ENCODE data around the gene GAS6. TPM values are rescaled to one million over a fixed set of nuclear protein-coding genes. Genes with fewer than 3 reads are reported as not detected.

Gene GAS6
- total RNA-seq, 1 experiment from 2014 or later = 49.4 TPM

- Histone ChIP-seq H2AFZ (ENCODE audit: low read depth, low read length, poor library complexity, severe bottlenecking) (no peak overlapping the region), H3K9me3 (ENCODE audit: control insufficient read depth in 1 of 2, insufficient read depth in 1 of 2, low read depth in 1 of 2, low read length in 2 of 2) (peaks cover 0 to 6% of the 10 kb centered on the region in 2 experiments; a peak in 1 of 4 replicates), H3K27me3 (ENCODE audit: insufficient read depth, low read length) (no peaks in the 10 kb centered on the region), H3K27ac (ENCODE audit: low read depth, low read length) (no peak overlapping the region), H3K79me2 (ENCODE audit: insufficient read depth, low read length) (peaks cover 97% of the 10 kb centered on the region), H3K4me1 (ENCODE audit: control insufficient read depth in 1 of 2, insufficient read depth in 2 of 2, low read length in 2 of 2) (peaks cover 10 to 25% of the 10 kb centered on the region in 2 experiments; a peak in 3 of 4 replicates), H3K9me2 (ENCODE audit: insufficient read depth) (no peaks in the 10 kb centered on the region), H3K9ac (ENCODE audit: low read length) (no peak overlapping the region), H3K36me3 (ENCODE audit: control insufficient read depth in 1 of 2, insufficient read depth in 2 of 2, low read length in 2 of 2) (peaks cover 0 to 20% of the 10 kb centered on the region in 2 experiments; a peak in 1 of 4 replicates), H4K20me1 (ENCODE audit: insufficient read depth) (no peaks in the 10 kb centered on the region), H3K4me3 (replicated peaks in 1 of 2; ENCODE audit: low read depth in 1 of 2, low read length in 2 of 2) (no peak overlapping the region), H3K4me2 (ENCODE audit: low read length) (no peak overlapping the region)
- ATAC-seq (no peak), DNase-seq (ENCODE audit: low read depth, low spot score) (no peak)
- TF ChIP-seq CEBPB (IDR thresholded peaks at IDR 0.05; ENCODE audit: low read depth) = no peak
- TF ChIP-seq POLR2AphosphoS5 (IDR thresholded peaks at IDR 0.05; ENCODE audit: low read depth, low read length) = no peak
- no peak for TF ChIP-seq ATF3 (IDR thresholded peaks at IDR 0.05)
- TF ChIP-seq ZNF274 (IDR thresholded peaks at IDR 0.05; ENCODE audit: low read depth, low read length) = no peak
- RAD21 ChIA-PET (ENCODE audit: low non-redundant PET in 1 of 2, low total read pairs in 2 of 2, uncharacterized antibody in 2 of 2, unreplicated experiment in 2 of 2) = no interaction called here
- no TSS peak for BruUV-seq (replicated peaks)
- intact Hi-C loops (cut with micrococcal nuclease) = no loop called here
- POLR2A ChIA-PET = no interaction called here
- CTCF ChIA-PET = no interaction called here
Observed at GRCh38 chr13:113857531-113858195, 6.2 kb downstream of the GAS6 start.

GRCh38 chr13:113856716-113857065, 7.2 kb downstream of the GAS6 start:
- no peak for ATAC-seq
- H3K9ac ChIP-seq (ENCODE audit: low read length) = no peak overlapping the region

More at GRCh38 chr13:113856716-113857065, 7.2 kb downstream of the GAS6 start:
- Histone ChIP-seq H3K79me2 (ENCODE audit: insufficient read depth, low read length) (peaks cover 97% of the 10 kb centered on the region), H3K9me3 (ENCODE audit: control insufficient read depth in 1 of 2, insufficient read depth in 1 of 2, low read depth in 1 of 2, low read length in 2 of 2) (peaks cover 0 to 6% of the 10 kb centered on the region in 2 experiments; a peak in 1 of 4 replicates), H3K4me2 (ENCODE audit: low read length) (no peak overlapping the region), H4K20me1 (ENCODE audit: insufficient read depth) (no peaks in the 10 kb centered on the region), H3K4me1 (ENCODE audit: control insufficient read depth in 1 of 2, insufficient read depth in 2 of 2, low read length in 2 of 2) (peaks cover 6 to 15% of the 10 kb centered on the region in 2 experiments; a peak in 3 of 4 replicates), H3K27me3 (ENCODE audit: insufficient read depth, low read length) (no peaks in the 10 kb centered on the region), H3K27ac (ENCODE audit: low read depth, low read length) (no peak overlapping the region), H3K9me2 (ENCODE audit: insufficient read depth) (no peaks in the 10 kb centered on the region), H3K4me3 (replicated peaks in 1 of 2; ENCODE audit: low read depth in 1 of 2, low read length in 2 of 2) (no peak overlapping the region), H3K36me3 (ENCODE audit: control insufficient read depth in 1 of 2, insufficient read depth in 2 of 2, low read length in 2 of 2) (peaks cover 0 to 20% of the 10 kb centered on the region in 2 experiments; a peak in 1 of 4 replicates), H2AFZ (ENCODE audit: low read depth, low read length, poor library complexity, severe bottlenecking) (no peak overlapping the region)
- TF ChIP-seq MAX (IDR thresholded peaks at IDR 0.05) (no peak), POLR2AphosphoS5 (IDR thresholded peaks at IDR 0.05; ENCODE audit: low read depth, low read length) (no peak), ELF1 (IDR thresholded peaks at IDR 0.05; ENCODE audit: borderline replicate concordance, low read depth) (no peak), EZH2phosphoT487 (IDR thresholded peaks at IDR 0.05; ENCODE audit: borderline replicate concordance) (no peak), SIN3A (IDR thresholded peaks at IDR 0.05; ENCODE audit: low read depth) (no peak), EZH2 (IDR thresholded peaks at IDR 0.05) (no peak)
- RAD21 ChIA-PET (ENCODE audit: low non-redundant PET in 1 of 2, low total read pairs in 2 of 2, uncharacterized antibody in 2 of 2, unreplicated experiment in 2 of 2) = no interaction called here
- intact Hi-C loops (cut with micrococcal nuclease) = no loop called here
- no peak for DNase-seq (ENCODE audit: low read depth, low spot score)
- POLR2A ChIA-PET = no interaction called here
- CTCF ChIA-PET = no interaction called here
- no TSS peak for BruUV-seq (replicated peaks)

Data from HCT116 (cell line).